HCT116 (cell line): ENCODE data around the gene HMSD. TPM values are rescaled to one million over a fixed set of nuclear protein-coding genes. Genes with fewer than 3 reads are reported as not detected.

ENCODE experiments used
- ATAC-seq: fragments of 200-7000 bp; cut with Tn5 transposase; 2 replicates; pipeline ENCODE4 v1.9.1; 2020; ENCODE audit warnings: mild to moderate bottlenecking, moderate library complexity
- BruUV-seq: library from RNA; stranded (reverse); fragments of 400-500 nt; replicated peaks from 2 replicates; lab custom pipeline; 2021; lab: Mats Ljungman, UMichigan
- CTCF ChIA-PET: fragments of 300-600 bp; sonication (Branson Sonifier 250); formaldehyde crosslinking; loops from one replicate; lab custom pipeline; 2021; ENCODE audit warnings: antibody characterized with exemption; lab: Charles Lee
- POLR2A ChIA-PET: fragments of 300-600, 350-600 bp; sonication (Branson Sonifier 250); formaldehyde crosslinking; loops from one replicate; lab custom pipeline; 2021; ENCODE audit warnings: antibody characterized with exemption; lab: Charles Lee
- RAD21 ChIA-PET, 2 experiments: fragments of 300-600 bp; sonication (Branson Sonifier 250); formaldehyde crosslinking; loops; one replicate each; lab custom pipeline; 2023; ENCODE audit warnings: low total read pairs in 2 of 2; ENCODE audit not compliant: uncharacterized antibody in 2 of 2, unreplicated experiment in 2 of 2, low non-redundant PET in 1 of 2; lab: Charles Lee
- DNase-seq: peaks from one replicate; pipeline ENCODE4 v3.0.0-alpha.2; 2010; ENCODE audit warnings: low read depth, low spot score
- H2AFZ ChIP-seq: fragments of 200-600 bp; shearing (Covaris generic), sonication (generic); 2 replicates; pipeline ENCODE4 v1.6.1; 2017; ENCODE audit warnings: low read depth, mixed run types, mixed read lengths, antibody characterized with exemption, low read length; ENCODE audit not compliant: poor library complexity, severe bottlenecking
- H3K27ac ChIP-seq: 2 replicates; pipeline ENCODE4 v1.5.1; 2012; ENCODE audit warnings: low read depth, low read length
- H3K27me3 ChIP-seq: fragments of 200-600 bp; sonication (generic); 2 replicates; pipeline ENCODE4 v1.6.1; 2016; ENCODE audit warnings: mixed run types, low read length, mixed read lengths; ENCODE audit not compliant: insufficient read depth
- H3K36me3 ChIP-seq, 2 experiments: fragments of 200-500 bp in 1 of 2; fragments of 200-600 bp in 1 of 2; sonication (Bioruptor generic) in 1 of 2; sonication (generic) in 1 of 2; 2 replicates each; pipeline versions ENCODE4 v1.5.1 to v1.6.1; 2014 to 2016; ENCODE audit warnings: low read length in 2 of 2, inconsistent platforms in 1 of 2, mixed read lengths in 1 of 2, mixed run types in 1 of 2; ENCODE audit not compliant: insufficient read depth in 2 of 2, control insufficient read depth in 1 of 2
- H3K4me1 ChIP-seq, 2 experiments: fragments of 200-600 bp in 1 of 2; sonication (generic) in 1 of 2; 2 replicates each; pipeline versions ENCODE4 v1.5.1 to v1.6.1; 2012 to 2017; ENCODE audit warnings: low read length in 2 of 2, inconsistent platforms in 1 of 2, mild to moderate bottlenecking in 1 of 2, mixed read lengths in 1 of 2, mixed run types in 1 of 2, moderate library complexity in 1 of 2; ENCODE audit not compliant: insufficient read depth in 2 of 2, control insufficient read depth in 1 of 2
- H3K4me2 ChIP-seq: fragments of 200-600 bp; sonication (generic); 2 replicates; pipeline ENCODE4 v1.6.1; 2017; ENCODE audit warnings: mixed run types, low read length, mixed read lengths
- H3K4me3 ChIP-seq, 2 experiments: fragments of 200-600 bp in 1 of 2; sonication (generic) in 1 of 2; replicated peaks in 1 of 2; 2 replicates each; pipeline ENCODE4 v1.5.1; 2011 to 2016; ENCODE audit warnings: low read length in 2 of 2, control low read depth in 1 of 2, low read depth in 1 of 2, mild to moderate bottlenecking in 1 of 2, mixed read lengths in 1 of 2, mixed run types in 1 of 2
- H3K79me2 ChIP-seq: fragments of 200-600 bp; sonication (generic); 2 replicates; pipeline ENCODE4 v1.6.1; 2017; ENCODE audit warnings: mild to moderate bottlenecking, mixed run types, low read length, moderate library complexity, mixed read lengths; ENCODE audit not compliant: insufficient read depth
- H3K9ac ChIP-seq: fragments of 200-600 bp; sonication (generic); 2 replicates; pipeline ENCODE4 v1.6.1; 2016; ENCODE audit warnings: low read length, mixed read lengths
- H3K9me2 ChIP-seq: fragments of 200-600 bp; sonication (generic), shearing (Covaris generic); 2 replicates; pipeline ENCODE4 v1.6.1; 2017; ENCODE audit warnings: mixed run types, mild to moderate bottlenecking, moderate library complexity; ENCODE audit not compliant: insufficient read depth
- H3K9me3 ChIP-seq, 2 experiments: fragments of 200-500 bp in 1 of 2; fragments of 200-600 bp in 1 of 2; sonication (Bioruptor generic) in 1 of 2; sonication (generic) in 1 of 2; 2 replicates each; pipeline ENCODE4 v1.6.1; 2014 to 2017; ENCODE audit warnings: low read length in 2 of 2, mixed read lengths in 2 of 2, inconsistent platforms in 1 of 2, low read depth in 1 of 2, mild to moderate bottlenecking in 1 of 2, mixed run types in 1 of 2, moderate library complexity in 1 of 2; ENCODE audit not compliant: control insufficient read depth in 1 of 2, insufficient read depth in 1 of 2
- H4K20me1 ChIP-seq: fragments of 200-600 bp; sonication (generic), shearing (Covaris generic); 2 replicates; pipeline ENCODE4 v1.6.1; 2017; ENCODE audit warnings: mixed run types, mild to moderate bottlenecking, moderate library complexity; ENCODE audit not compliant: insufficient read depth
- FOSL1 ChIP-seq: IDR thresholded peaks from 2 replicates; pipeline ENCODE4 v1.6.1; 2012; ENCODE audit warnings: low read depth
- RAD21 ChIP-seq: IDR thresholded peaks from 2 replicates; pipeline ENCODE4 v1.6.1; 2012; ENCODE audit warnings: low read depth, mild to moderate bottlenecking
- SP1 ChIP-seq: IDR thresholded peaks from 2 replicates; pipeline ENCODE4 v1.6.1; 2012; ENCODE audit warnings: low read depth
- ZFX ChIP-seq: fragments of 450-650 bp; IDR thresholded peaks from 2 replicates; pipeline ENCODE4 v1.6.1; 2017
- intact Hi-C: fragments of 100-400 bp; cut with micrococcal nuclease; formaldehyde crosslinking; loops from 2 replicates; pipeline ENCODE4 v1.10.0; 2022
- total RNA-seq: library from RNA; stranded (reverse); gene quantifications from one replicate; pipeline ENCODE4 v1.2.1, GENCODE V29; 2021; ENCODE audit not compliant: unreplicated experiment
- TF ChIP-seq, protein P1 (sequence below), 3 experiments: fragments of 200-600 bp in 1 of 3; sonication (generic) in 1 of 3; IDR thresholded peaks in 2 of 3; conservative IDR thresholded peaks in 1 of 3; 2 replicates each; pipeline ENCODE4 v1.5.1; 2012 to 2017; ENCODE audit warnings: low read depth in 2 of 3, low read length in 2 of 3, antibody characterized with exemption in 1 of 3, borderline replicate concordance in 1 of 3, control low read depth in 1 of 3, mild to moderate bottlenecking in 1 of 3, mixed read lengths in 1 of 3, mixed run types in 1 of 3, moderate library complexity in 1 of 3; ENCODE audit not compliant: insufficient read depth in 1 of 3

The HMSD gene
- total RNA-seq, 1 experiment from 2014 or later, result 5.3 TPM

DNA sequence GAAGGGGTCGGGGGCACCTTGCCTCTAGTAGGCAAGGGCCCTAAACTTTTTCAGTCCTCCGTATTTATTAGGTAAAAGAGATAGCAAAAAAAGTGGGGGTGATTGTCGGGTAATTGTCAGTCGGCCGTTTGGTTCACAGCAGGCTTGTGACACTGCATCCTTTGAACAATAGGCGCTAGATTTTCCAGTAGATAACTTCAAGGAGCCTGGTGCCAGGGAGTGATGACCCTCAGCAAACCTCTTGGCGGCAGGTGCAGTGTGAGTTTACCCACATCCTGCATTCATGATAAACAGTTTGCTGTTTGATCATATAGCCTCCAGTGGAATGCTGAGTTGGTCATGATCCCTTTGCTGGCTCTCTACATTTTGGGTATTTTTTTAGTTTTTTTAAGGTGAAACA lies 43.6 kb downstream of the HMSD start:
- intact Hi-C loops, result no loop called here
- POLR2A ChIA-PET, result no interaction called here

DNA sequence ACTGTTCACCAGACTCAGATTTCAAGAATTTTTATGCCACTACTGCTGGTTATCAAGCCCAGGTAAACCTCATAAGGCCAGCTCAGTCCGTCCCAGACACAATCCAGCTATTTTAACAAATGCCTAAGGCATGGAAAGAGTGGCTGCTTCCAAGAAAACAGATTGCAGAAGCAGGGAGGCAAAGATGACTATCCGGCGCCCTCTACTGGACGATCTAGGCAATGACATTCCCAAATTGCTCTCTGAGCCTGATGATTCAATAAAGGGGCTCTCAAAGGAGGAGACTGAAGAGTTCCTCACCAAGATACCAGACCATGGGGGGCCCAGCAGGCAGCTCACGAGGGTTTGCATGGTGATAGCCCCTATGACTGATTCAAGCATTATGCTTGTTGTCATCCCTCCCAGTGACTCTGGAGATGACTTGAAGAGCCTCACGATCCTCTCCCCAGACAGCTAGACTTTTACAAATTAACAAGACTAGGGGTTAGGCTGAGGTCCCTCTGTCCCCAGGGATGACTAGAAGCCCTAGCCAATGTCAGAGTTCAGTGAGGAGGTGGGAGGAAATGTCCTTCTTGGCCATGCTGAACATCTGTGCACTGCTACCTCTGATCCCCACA lies 45.8 kb downstream of the HMSD start:
- Histone ChIP-seq H3K36me3 (no peaks in the 10 kb centered on the region), H3K9me2 (no peaks in the 10 kb centered on the region), H3K9me3 (peaks cover 0 to 7% of the 10 kb centered on the region in 2 experiments; a peak in 1 of 4 replicates), H3K4me2 (no peak overlapping the region), H4K20me1 (no peaks in the 10 kb centered on the region), H3K27me3 (no peaks in the 10 kb centered on the region)
- peak; percentile 22 for DNase-seq
- intact Hi-C loops, result no loop called here
- TF ChIP-seq, protein P1, sequence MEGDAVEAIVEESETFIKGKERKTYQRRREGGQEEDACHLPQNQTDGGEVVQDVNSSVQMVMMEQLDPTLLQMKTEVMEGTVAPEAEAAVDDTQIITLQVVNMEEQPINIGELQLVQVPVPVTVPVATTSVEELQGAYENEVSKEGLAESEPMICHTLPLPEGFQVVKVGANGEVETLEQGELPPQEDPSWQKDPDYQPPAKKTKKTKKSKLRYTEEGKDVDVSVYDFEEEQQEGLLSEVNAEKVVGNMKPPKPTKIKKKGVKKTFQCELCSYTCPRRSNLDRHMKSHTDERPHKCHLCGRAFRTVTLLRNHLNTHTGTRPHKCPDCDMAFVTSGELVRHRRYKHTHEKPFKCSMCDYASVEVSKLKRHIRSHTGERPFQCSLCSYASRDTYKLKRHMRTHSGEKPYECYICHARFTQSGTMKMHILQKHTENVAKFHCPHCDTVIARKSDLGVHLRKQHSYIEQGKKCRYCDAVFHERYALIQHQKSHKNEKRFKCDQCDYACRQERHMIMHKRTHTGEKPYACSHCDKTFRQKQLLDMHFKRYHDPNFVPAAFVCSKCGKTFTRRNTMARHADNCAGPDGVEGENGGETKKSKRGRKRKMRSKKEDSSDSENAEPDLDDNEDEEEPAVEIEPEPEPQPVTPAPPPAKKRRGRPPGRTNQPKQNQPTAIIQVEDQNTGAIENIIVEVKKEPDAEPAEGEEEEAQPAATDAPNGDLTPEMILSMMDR (IDR thresholded peaks at IDR 0.05 in 2 of 3, conservative IDR thresholded peaks at IDR 0.05 in 1 of 3; ENCODE audit: borderline replicate concordance in 1 of 3, insufficient read depth in 1 of 3, low read depth in 2 of 3, low read length in 2 of 3), result peak; percentile 33 to 86 (median 86); a peak in 5 of 6 replicates
- peak; percentile 60 for TF ChIP-seq RAD21
- no peak for TF ChIP-seq ZFX
- TF ChIP-seq FOSL1, result no peak
- TF ChIP-seq, all 23 proteins: peak for 2
- no peaks in the 10 kb centered on the region for H3K79me2 ChIP-seq
- H3K27ac ChIP-seq, result no peak overlapping the region
- no TSS peak for BruUV-seq
- ChIA-PET POLR2A (no interaction called here), CTCF (interaction anchor here (0.6 to 1.5 kb wide), 10 partner anchors 8 to 400 kb away, joined by 3 to 8 read pairs (median 3); no protein-coding TSS in a partner anchor), RAD21 (no interaction called here)
- no peaks in the 10 kb centered on the region for H3K4me1 ChIP-seq
- H3K4me3 ChIP-seq, result no peak overlapping the region
- H2AFZ ChIP-seq, result no peak overlapping the region
- peak; percentile 82 for ATAC-seq
- no peak overlapping the region for H3K9ac ChIP-seq

More for the DNA sequence above, 43.6 kb downstream of the HMSD start:
- H3K36me3 ChIP-seq, result no peaks in the 10 kb centered on the region
- H3K9me3 ChIP-seq, result peaks cover 0 to 7% of the 10 kb centered on the region in 2 experiments; a peak in 1 of 4 replicates
- DNase-seq (no peak), ATAC-seq (no peak)
- H3K27ac ChIP-seq, result no peak overlapping the region
- no peak overlapping the region for H3K4me2 ChIP-seq
- no peak overlapping the region for H3K9ac ChIP-seq
- H4K20me1 ChIP-seq, result no peaks in the 10 kb centered on the region
- no TSS peak for BruUV-seq
- H3K9me2 ChIP-seq, result no peaks in the 10 kb centered on the region
- no peak for TF ChIP-seq SP1
- H3K79me2 ChIP-seq, result no peaks in the 10 kb centered on the region
- ChIA-PET RAD21 (no interaction called here), CTCF (no interaction called here)
- no peaks in the 10 kb centered on the region for H3K4me1 ChIP-seq
- no peak overlapping the region for H2AFZ ChIP-seq
- H3K27me3 ChIP-seq, result no peaks in the 10 kb centered on the region
- H3K4me3 ChIP-seq, result no peak overlapping the region
